K562 (cell line): Measurements from ENCODE around the gene FFAR1. TPM values are rescaled to one million over a fixed set of nuclear protein-coding genes. Genes with fewer than 3 reads are reported as not detected.

Experiments used
- ATAC-seq: fragments of 200-7000 bp; cut with Tn5 transposase; 3 replicates; pipeline ENCODE4 v1.9.1; 2020; ENCODE audit warnings: moderate library complexity
- BruUV-seq: library from RNA; stranded (reverse); fragments of 400-500 nt; replicated peaks from 2 replicates; lab custom pipeline; 2021; lab: Mats Ljungman, UMichigan
- CTCF ChIA-PET: fragments of 300-600 bp; formaldehyde crosslinking; extraction: SDS; loops from one replicate; lab custom pipeline; 2021; ENCODE audit warnings: low intra/inter-chr PET ratio; lab: Yijun Ruan, JAX
- POLR2A ChIA-PET: fragments of 300-600, 350-650 bp; sonication (Branson Sonifier 250); formaldehyde crosslinking; extraction: SDS; loops from one replicate; lab custom pipeline; 2021; ENCODE audit warnings: antibody characterized with exemption, inconsistent platforms; lab: Yijun Ruan, JAX
- DNase-seq, 4 experiments: peaks; one replicate each; pipeline versions ENCODE4 v3.0.0 to v3.0.0-alpha.2; 2011 to 2018; ENCODE audit warnings: low spot score in 3 of 4, mixed read lengths in 3 of 4; ENCODE audit errors: extremely low read depth in 1 of 4
- FAIRE-seq: peaks from 2 replicates; lab custom pipeline; 2011; peaks lifted over from hg19 to GRCh38; lab: Jason Lieb, UNC
- H2AFZ ChIP-seq: 2 replicates; pipeline ENCODE4 v1.6.0; 2011; ENCODE audit warnings: low read depth, low read length, control low read depth, inconsistent platforms
- H3K27ac ChIP-seq: fragments of 200-600 bp; 3 replicates; pipeline ENCODE4 v1.8.0; 2011; ENCODE audit warnings: low read depth, mild to moderate bottlenecking, control low read depth, inconsistent platforms, low read length, moderate library complexity, mixed read lengths; ENCODE audit errors: extremely low read depth
- H3K27me3 ChIP-seq, 2 experiments: fragments of 300-600 bp in 1 of 2; 2 replicates in 1 of 2; 3 replicates in 1 of 2; pipeline versions ENCODE4 v1.6.0 to v1.8.0; 2011; ENCODE audit warnings: inconsistent platforms in 2 of 2, low read length in 2 of 2, mild to moderate bottlenecking in 1 of 2, mixed read lengths in 1 of 2, moderate library complexity in 1 of 2; ENCODE audit not compliant: control insufficient read depth in 2 of 2, insufficient read depth in 2 of 2
- H3K36me3 ChIP-seq: fragments of 300-600 bp; 3 replicates; pipeline ENCODE4 v1.8.0; 2011; ENCODE audit warnings: mild to moderate bottlenecking, low read length, inconsistent platforms; ENCODE audit not compliant: control insufficient read depth, insufficient read depth
- H3K4me1 ChIP-seq, 2 experiments: fragments of 200-600 bp in 1 of 2; replicated peaks in 1 of 2; 2 replicates in 1 of 2; 3 replicates in 1 of 2; pipeline versions ENCODE4 v1.5.1 to v1.8.0; 2011; ENCODE audit warnings: inconsistent platforms in 2 of 2, low read length in 2 of 2, mild to moderate bottlenecking in 1 of 2, mixed read lengths in 1 of 2, moderate library complexity in 1 of 2; ENCODE audit not compliant: control insufficient read depth in 2 of 2, insufficient read depth in 2 of 2
- H3K4me2 ChIP-seq: 2 replicates; pipeline ENCODE4 v1.6.1; 2011; ENCODE audit warnings: low read length, control low read depth, inconsistent platforms, mixed read lengths; ENCODE audit not compliant: insufficient read depth
- H3K4me3 ChIP-seq: fragments of 200-600 bp; sonication (generic), shearing (Covaris generic); 2 replicates; pipeline ENCODE4 v1.5.1; 2016; ENCODE audit warnings: control low read depth, inconsistent platforms
- H3K79me2 ChIP-seq: fragments of 200-600 bp; 3 replicates; pipeline ENCODE4 v1.8.0; 2011; ENCODE audit warnings: low read length, inconsistent platforms; ENCODE audit not compliant: control insufficient read depth, insufficient read depth
- H3K9ac ChIP-seq, 2 experiments: 2 replicates each; pipeline versions ENCODE4 v1.6.0 to v1.6.1; 2011; ENCODE audit warnings: low read depth in 2 of 2, low read length in 2 of 2, control low read depth in 1 of 2, inconsistent platforms in 1 of 2, mild to moderate bottlenecking in 1 of 2, mixed read lengths in 1 of 2; ENCODE audit not compliant: insufficient read depth in 1 of 2
- H3K9me1 ChIP-seq: one replicate; pipeline ENCODE4 v1.6.0; 2011; ENCODE audit warnings: inconsistent platforms, mild to moderate bottlenecking, low read length, moderate library complexity; ENCODE audit not compliant: control insufficient read depth, insufficient read depth
- H3K9me3 ChIP-seq: replicated peaks from 2 replicates; pipeline ENCODE4 v1.5.1; 2011; ENCODE audit warnings: low read depth, low read length, inconsistent platforms; ENCODE audit not compliant: control insufficient read depth, insufficient read depth
- H4K20me1 ChIP-seq: replicated peaks from 2 replicates; pipeline ENCODE4 v1.6.1; 2011; ENCODE audit warnings: low read length, inconsistent platforms, mixed read lengths; ENCODE audit not compliant: control insufficient read depth, insufficient read depth
- ADNP ChIP-seq: fragments of 200-800 bp; sonication (Bioruptor generic); IDR thresholded peaks from 2 replicates; pipeline ENCODE4 v1.6.1; 2016; ENCODE audit warnings: missing genetic modification characterization, missing compliant biosample characterization
- ERF ChIP-seq: fragments of 450-650 bp; formaldehyde crosslinking; IDR thresholded peaks from 2 replicates; pipeline ENCODE4 v1.4.0; 2020; ENCODE audit warnings: mild to moderate bottlenecking, mixed read lengths
- HDAC1 ChIP-seq, 2 experiments: fragments of 450-650 bp; IDR thresholded peaks; 2 replicates each; pipeline ENCODE4 v1.6.1; 2016 to 2017; ENCODE audit warnings: inconsistent platforms in 1 of 2, mild to moderate bottlenecking in 1 of 2, moderate library complexity in 1 of 2
- KDM1A ChIP-seq, 2 experiments: fragments of 450-650 bp; IDR thresholded peaks; 2 replicates each; pipeline ENCODE4 v1.6.1; 2016; ENCODE audit warnings: mild to moderate bottlenecking in 2 of 2
- MAFG ChIP-seq: fragments of 450-650 bp; conservative IDR thresholded peaks from 2 replicates; pipeline ENCODE4 v1.6.1; 2016; ENCODE audit warnings: missing genetic modification characterization, missing compliant biosample characterization
- RBM17 ChIP-seq: fragments of 200-400 bp; formaldehyde crosslinking; IDR thresholded peaks from 2 replicates; pipeline ENCODE4 v1.6.1; 2017; ENCODE audit warnings: low read depth, mild to moderate bottlenecking, low read length, borderline replicate concordance
- RCOR1 ChIP-seq, 2 experiments: IDR thresholded peaks; 2 replicates each; pipeline ENCODE4 v1.6.1; 2012; ENCODE audit warnings: low read depth in 2 of 2, low read length in 2 of 2, borderline replicate concordance in 1 of 2, improper control_type of control experiment in 1 of 2
- RFX7 ChIP-seq: fragments of 250-450 bp; sonication (Bioruptor Pico); IDR thresholded peaks from 2 replicates; pipeline ENCODE4 v1.5.1; 2021; ENCODE audit warnings: mild to moderate bottlenecking
- SMARCA5 ChIP-seq: fragments of 450-650 bp; IDR thresholded peaks from 2 replicates; pipeline ENCODE4 v1.6.1; 2016
- SPI1 ChIP-seq: IDR thresholded peaks from 2 replicates; pipeline ENCODE4 v1.6.1; 2011; ENCODE audit warnings: low read depth, low read length, control low read depth, borderline replicate concordance
- TCF3 ChIP-seq: sonication (generic); formaldehyde crosslinking; IDR thresholded peaks from 2 replicates; pipeline ENCODE4 v1.4.0; 2020; ENCODE audit warnings: mild to moderate bottlenecking, missing genetic modification reagents
- TSC22D4 ChIP-seq: fragments of 450-650 bp; IDR thresholded peaks from 2 replicates; pipeline ENCODE4 v1.6.1; 2016; ENCODE audit warnings: missing genetic modification characterization, missing biosample characterization, control low read depth
- YBX1 ChIP-seq: fragments of 450-650 bp; IDR thresholded peaks from 2 replicates; pipeline ENCODE4 v1.7.1; 2016; ENCODE audit warnings: mild to moderate bottlenecking
- ZNF143 ChIP-seq: sonication (generic); formaldehyde crosslinking; IDR thresholded peaks from 2 replicates; pipeline ENCODE4 v1.9.0; 2022; ENCODE audit warnings: mild to moderate bottlenecking, missing genetic modification reagents
- ZNF253 ChIP-seq: fragments of 250-450 bp; sonication (Bioruptor Pico); conservative IDR thresholded peaks from 2 replicates; pipeline ENCODE4 v1.6.1; 2021; ENCODE audit warnings: mild to moderate bottlenecking
- in situ Hi-C: fragments of 300-500 bp; cut with MboI; formaldehyde crosslinking; loops from 4 replicates; pipeline ENCODE4 v1.15.0; 2018; ENCODE audit warnings: inconsistent platforms, mixed read lengths
- intact Hi-C: fragments of 100-400 bp; cut with micrococcal nuclease; formaldehyde crosslinking; loops from 2 replicates; pipeline ENCODE4 v1.14.2; 2022
- polyA plus RNA-seq, 8 experiments: library from polyadenylated mRNA; depleted of rRNA in 4 of 8; stranded (reverse) in 5 of 8; unstranded in 3 of 8; fragments of >200 nt; fragmentation: Nextera tagmentation in 2 of 8; fragmentation: Illumina TruSeq in 1 of 8; extraction: Ambion mirVana in 2 of 8; extraction: Trizol in 1 of 8; gene quantifications; 2 replicates each; pipeline versions ENCODE4 v1.2.1 to v1.2.3, GENCODE V29; 2011 to 2014; ENCODE audit warnings: inconsistent platforms in 1 of 8, missing spikeins in 1 of 8
- total RNA-seq, 7 experiments: library from RNA; depleted of rRNA in 6 of 7; stranded (reverse); fragments of >200 nt in 6 of 7; fragmentation: Illumina TruSeq in 2 of 7; extraction: Trizol in 2 of 7; gene quantifications; 2 replicates each; pipeline versions ENCODE4 v1.2.1 to v1.2.3, GENCODE V29; 2011 to 2021; ENCODE audit warnings: low replicate concordance in 1 of 7
- TF ChIP-seq, protein P1 (sequence below): sonication (generic); formaldehyde crosslinking; IDR thresholded peaks from 2 replicates; pipeline ENCODE4 v1.8.0; 2022; ENCODE audit warnings: missing genetic modification reagents, mild to moderate bottlenecking, borderline replicate concordance

Gene FFAR1
- total and polyA plus RNA-seq, 9 of the 15 experiments (the other 6 are each of a cell fraction or from before 2014, with no cell fraction given) = not detected

DNA sequence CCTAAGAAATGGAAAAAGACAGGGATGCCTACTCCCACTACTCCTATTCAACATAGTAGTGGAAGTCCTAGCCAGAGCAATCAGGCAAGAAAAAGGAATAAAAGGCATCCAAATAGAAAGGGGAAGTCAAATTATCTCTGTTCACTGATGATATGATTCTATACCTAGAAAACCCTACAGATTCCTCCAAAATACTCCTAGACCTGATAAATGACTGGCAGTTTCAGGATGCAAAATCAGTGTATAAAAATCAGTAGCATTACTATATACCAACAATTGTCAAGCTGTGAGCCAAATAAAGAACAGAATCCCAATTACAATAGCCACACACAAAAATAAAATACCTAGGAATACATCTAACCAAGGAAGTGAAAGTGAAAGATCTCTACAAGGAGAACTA, 21.8 kb downstream of the FFAR1 start:
- no peak overlapping the region for H3K4me2 ChIP-seq
- ChIA-PET POLR2A (no interaction called here), CTCF (no interaction called here)
- peaks cover 13 to 16% of the 10 kb centered on the region in 2 experiments for H3K27me3 ChIP-seq
- intact Hi-C loops = no loop called here
- no peaks in the 10 kb centered on the region for H4K20me1 ChIP-seq
- H3K9ac ChIP-seq = no peak overlapping the region
- no peak for FAIRE-seq
- H3K9me3 ChIP-seq = no peaks in the 10 kb centered on the region
- BruUV-seq = no TSS peak
- no peak overlapping the region for H3K27ac ChIP-seq
- H3K4me1 ChIP-seq = peaks cover 0 to 4% of the 10 kb centered on the region in 2 experiments; a peak in 1 of 5 replicates
- H3K4me3 ChIP-seq = no peak overlapping the region
- no peaks in the 10 kb centered on the region for H3K36me3 ChIP-seq
- no peaks in the 10 kb centered on the region for H3K9me1 ChIP-seq
- DNase-seq = no peak
- ATAC-seq = no peak
- H3K79me2 ChIP-seq = no peaks in the 10 kb centered on the region
- TF ChIP-seq RFX7 (CRISPR knock-in tag) = no peak
- TF ChIP-seq ZNF143 = no peak
- peak in 1 of 2 experiments; percentile 67; a peak in 2 of 4 replicates for TF ChIP-seq RCOR1 (IDR thresholded peaks at IDR 0.05; ENCODE audit: borderline replicate concordance in 1 of 2, low read depth in 2 of 2, low read length in 2 of 2)
- TF ChIP-seq ZNF253 (CRISPR knock-in tag) = no peak
- TF ChIP-seq ADNP (tag) = 0 out of 2 replicates have a peak, but pooled peaks have one; percentile 22
- TF ChIP-seq SMARCA5 = no peak
- TF ChIP-seq SPI1 = peak; percentile 49; the same call in 1 of the 2 replicates
- no peak for TF ChIP-seq TSC22D4 (tag)
- TF ChIP-seq ERF (CRISPR knock-in tag) = no peak
- peak; percentile 54 to 68; a peak in 3 of 4 replicates for TF ChIP-seq KDM1A (IDR thresholded peaks at IDR 0.05)
- TF ChIP-seq MAFG = 0 out of 2 replicates have a peak, but pooled peaks have one; percentile 10
- TF ChIP-seq, protein P1, sequence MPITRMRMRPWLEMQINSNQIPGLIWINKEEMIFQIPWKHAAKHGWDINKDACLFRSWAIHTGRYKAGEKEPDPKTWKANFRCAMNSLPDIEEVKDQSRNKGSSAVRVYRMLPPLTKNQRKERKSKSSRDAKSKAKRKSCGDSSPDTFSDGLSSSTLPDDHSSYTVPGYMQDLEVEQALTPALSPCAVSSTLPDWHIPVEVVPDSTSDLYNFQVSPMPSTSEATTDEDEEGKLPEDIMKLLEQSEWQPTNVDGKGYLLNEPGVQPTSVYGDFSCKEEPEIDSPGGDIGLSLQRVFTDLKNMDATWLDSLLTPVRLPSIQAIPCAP = no peak
- no peak for TF ChIP-seq YBX1
- 0 out of 2 replicates have a peak, but pooled peaks have one; percentile 5 for TF ChIP-seq TCF3 (CRISPR knock-in tag)
- TF ChIP-seq HDAC1 (IDR thresholded peaks at IDR 0.05) = peak in 1 of 2 experiments; percentile 39; a peak in 1 of 4 replicates
- no peak for TF ChIP-seq RBM17
- H2AFZ ChIP-seq = no peak overlapping the region
- in situ Hi-C loops = no loop called here
